OCI-LY3 (cell line): ENCODE measurements around the gene SAMD8.

ENCODE experiments used
- H2AFZ ChIP-seq: fragments of 200-600, 300-600 bp; shearing (Covaris generic); 2 replicates; pipeline ENCODE4 v1.6.0; 2014; ENCODE audit warnings: antibody characterized with exemption, low read depth, low read length
- H3K27ac ChIP-seq: fragments of 200-600, 300-600 bp; sonication (generic); 2 replicates; pipeline ENCODE4 v1.5.1; 2014; ENCODE audit warnings: mild to moderate bottlenecking, low read length, moderate library complexity, mixed read lengths
- H3K27me3 ChIP-seq: fragments of 200-600, 300-600 bp; sonication (generic); 2 replicates; pipeline ENCODE4 v1.6.1; 2014; ENCODE audit warnings: low read depth, low read length, mixed read lengths
- H3K36me3 ChIP-seq: fragments of 200-600, 300-600 bp; sonication (generic); replicated peaks from 2 replicates; pipeline ENCODE3; 2014; ENCODE audit warnings: low read depth, low read length, mixed read lengths
- H3K4me1 ChIP-seq: fragments of 300-600, 200-600 bp; sonication (generic); 2 replicates; pipeline ENCODE4 v1.6.1; 2014; ENCODE audit warnings: low read length, mixed read lengths
- H3K4me2 ChIP-seq: fragments of 200-600, 300-600 bp; sonication (generic); 2 replicates; pipeline ENCODE4 v1.6.1; 2014; ENCODE audit warnings: low read length, mixed read lengths
- H3K4me3 ChIP-seq: fragments of 300-600, 200-600 bp; sonication (generic); 2 replicates; pipeline ENCODE4 v1.5.1; 2014; ENCODE audit warnings: antibody characterized with exemption, mild to moderate bottlenecking, low read length, moderate library complexity
- H3K79me2 ChIP-seq: fragments of 300-600, 200-600 bp; shearing (Covaris generic); 2 replicates; pipeline ENCODE4 v1.6.1; 2014; ENCODE audit warnings: mild to moderate bottlenecking, low read length, mixed read lengths
- H3K9ac ChIP-seq: fragments of 300-600, 200-600 bp; shearing (Covaris generic); 2 replicates; pipeline ENCODE4 v1.6.0; 2014; ENCODE audit warnings: mild to moderate bottlenecking, low read length, moderate library complexity
- H3K9me3 ChIP-seq: fragments of 200-600, 300-600 bp; shearing (Covaris generic); 2 replicates; pipeline ENCODE4 v1.6.1; 2014; ENCODE audit warnings: low read length, mixed read lengths; ENCODE audit not compliant: insufficient read depth
- H4K20me1 ChIP-seq: fragments of 200-600, 300-600 bp; sonication (generic); 2 replicates; pipeline ENCODE4 v1.6.1; 2016; ENCODE audit warnings: low read length, mixed read lengths; ENCODE audit not compliant: insufficient read depth
- CTCF ChIP-seq: fragments of 200-600, 300-600 bp; sonication (generic); IDR thresholded peaks from 2 replicates; pipeline ENCODE4 v1.5.1; 2014; ENCODE audit warnings: antibody characterized with exemption, low read length, low read depth
- EZH2phosphoT487 ChIP-seq: fragments of 200-600 bp; shearing (Covaris generic); IDR thresholded peaks from 2 replicates; pipeline ENCODE4 v1.6.1; 2018; ENCODE audit warnings: antibody characterized with exemption, mixed run types, low read depth

The SAMD8 gene

GRCh38 chr10:75176736-75177135 lies 65.3 kb downstream of the SAMD8 start:
- TF ChIP-seq CTCF, result no peak
- TF ChIP-seq EZH2phosphoT487, result no peak
- Histone ChIP-seq H3K9me3 (no peaks in the 10 kb centered on the region), H3K4me1 (no peaks in the 10 kb centered on the region), H3K27me3 (no peaks in the 10 kb centered on the region), H3K27ac (no peak overlapping the region), H3K4me2 (no peak overlapping the region), H3K9ac (no peak overlapping the region), H4K20me1 (no peaks in the 10 kb centered on the region), H2AFZ (no peak overlapping the region), H3K4me3 (no peak overlapping the region), H3K79me2 (no peaks in the 10 kb centered on the region), H3K36me3 (peaks cover 19% of the 10 kb centered on the region)

GRCh38 chr10:75179657-75180177 lies 68.3 kb downstream of the SAMD8 start:
- H3K27ac ChIP-seq, result no peak overlapping the region
- H3K4me3 ChIP-seq, result no peak overlapping the region
- H3K79me2 ChIP-seq, result no peaks in the 10 kb centered on the region
- H3K9ac ChIP-seq, result no peak overlapping the region
- peaks cover 19% of the 10 kb centered on the region for H3K36me3 ChIP-seq
- H3K4me2 ChIP-seq, result no peak overlapping the region
- H3K4me1 ChIP-seq, result no peaks in the 10 kb centered on the region
- H3K9me3 ChIP-seq, result no peaks in the 10 kb centered on the region
- TF ChIP-seq EZH2phosphoT487, result no peak
- no peak for TF ChIP-seq CTCF
- H4K20me1 ChIP-seq, result no peaks in the 10 kb centered on the region
- H2AFZ ChIP-seq, result no peak overlapping the region
- H3K27me3 ChIP-seq, result no peaks in the 10 kb centered on the region

GRCh38 chr10:75180592-75180991 lies 69.1 kb downstream of the SAMD8 start:
- TF ChIP-seq CTCF, result no peak
- no peak for TF ChIP-seq EZH2phosphoT487
- Histone ChIP-seq H4K20me1 (no peaks in the 10 kb centered on the region), H3K36me3 (peaks cover 14% of the 10 kb centered on the region)

GRCh38 chr10:75181073-75181472 lies 69.6 kb downstream of the SAMD8 start:
- peaks cover 12% of the 10 kb centered on the region for H3K36me3 ChIP-seq
- H3K4me1 ChIP-seq, result no peaks in the 10 kb centered on the region
- H2AFZ ChIP-seq, result no peak overlapping the region
- no peaks in the 10 kb centered on the region for H3K27me3 ChIP-seq
- no peaks in the 10 kb centered on the region for H3K9me3 ChIP-seq
- TF ChIP-seq CTCF (no peak), EZH2phosphoT487 (no peak)
- no peak overlapping the region for H3K27ac ChIP-seq
- H3K9ac ChIP-seq, result no peak overlapping the region
- H3K79me2 ChIP-seq, result no peaks in the 10 kb centered on the region
- H3K4me3 ChIP-seq, result no peak overlapping the region
- no peak overlapping the region for H3K4me2 ChIP-seq
- no peaks in the 10 kb centered on the region for H4K20me1 ChIP-seq

More at GRCh38 chr10:75180592-75180991, 69.1 kb downstream of the SAMD8 start:
- H3K79me2 ChIP-seq, result no peaks in the 10 kb centered on the region
- no peak overlapping the region for H3K4me2 ChIP-seq
- H3K4me1 ChIP-seq, result no peaks in the 10 kb centered on the region
- no peak overlapping the region for H3K27ac ChIP-seq
- H3K9ac ChIP-seq, result no peak overlapping the region
- H3K4me3 ChIP-seq, result no peak overlapping the region
- H3K9me3 ChIP-seq, result no peaks in the 10 kb centered on the region
- H2AFZ ChIP-seq, result no peak overlapping the region
- no peaks in the 10 kb centered on the region for H3K27me3 ChIP-seq
